Coronary artery (tissue), 2 donors: Measurements from ENCODE around the gene PLEKHA7.
"Not testable (repeated sequence)": the region's sequence is repeated elsewhere in the genome, so short reads cannot be mapped to it uniquely, and the experiment has no call there.

Experiments used
- DNase-seq: peaks from one replicate; pipeline ENCODE4 v3.0.0-alpha.2; 2017; ENCODE audit warnings: low spot score
- H3K27ac ChIP-seq, 2 donors: fragments of 200-600 bp; sonication (generic); one replicate each; pipeline ENCODE4 v1.5.1; 2016 to 2019
- H3K4me3 ChIP-seq: fragments of 200-600 bp; sonication (generic); 2 replicates; pipeline ENCODE4 v1.5.1; 2016; ENCODE audit warnings: mild to moderate bottlenecking, moderate library complexity
- TF ChIP-seq, protein P1 (sequence below): fragments of 200-600 bp; sonication (generic); IDR thresholded peaks from one replicate; pipeline ENCODE4 v1.5.1; 2019; ENCODE audit warnings: antibody characterized with exemption

The PLEKHA7 gene

DNA sequence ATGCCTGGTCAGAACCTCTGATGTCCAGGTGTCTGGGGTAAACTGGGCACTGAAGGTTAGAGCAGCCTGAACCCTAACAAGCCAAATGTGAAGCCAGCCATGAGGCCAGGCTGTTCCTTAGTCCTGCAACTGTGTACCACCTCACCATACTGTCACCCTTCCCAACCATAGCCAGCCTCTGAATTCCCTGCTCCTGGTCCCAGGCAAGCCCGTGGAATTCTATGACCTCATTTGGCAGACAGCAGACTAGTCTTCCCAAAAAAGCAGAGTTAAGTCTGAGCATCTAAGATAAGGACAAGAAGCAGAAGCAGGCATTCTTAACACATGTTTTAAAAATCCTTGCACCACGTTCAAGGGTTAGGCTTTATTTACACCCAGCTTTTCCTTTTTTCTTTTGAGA is 140.9 kb downstream of the PLEKHA7 start:
- H3K27ac ChIP-seq = no peak overlapping the region
- H3K4me3 ChIP-seq = no peak overlapping the region
- DNase-seq = no peak
- TF ChIP-seq, protein P1, sequence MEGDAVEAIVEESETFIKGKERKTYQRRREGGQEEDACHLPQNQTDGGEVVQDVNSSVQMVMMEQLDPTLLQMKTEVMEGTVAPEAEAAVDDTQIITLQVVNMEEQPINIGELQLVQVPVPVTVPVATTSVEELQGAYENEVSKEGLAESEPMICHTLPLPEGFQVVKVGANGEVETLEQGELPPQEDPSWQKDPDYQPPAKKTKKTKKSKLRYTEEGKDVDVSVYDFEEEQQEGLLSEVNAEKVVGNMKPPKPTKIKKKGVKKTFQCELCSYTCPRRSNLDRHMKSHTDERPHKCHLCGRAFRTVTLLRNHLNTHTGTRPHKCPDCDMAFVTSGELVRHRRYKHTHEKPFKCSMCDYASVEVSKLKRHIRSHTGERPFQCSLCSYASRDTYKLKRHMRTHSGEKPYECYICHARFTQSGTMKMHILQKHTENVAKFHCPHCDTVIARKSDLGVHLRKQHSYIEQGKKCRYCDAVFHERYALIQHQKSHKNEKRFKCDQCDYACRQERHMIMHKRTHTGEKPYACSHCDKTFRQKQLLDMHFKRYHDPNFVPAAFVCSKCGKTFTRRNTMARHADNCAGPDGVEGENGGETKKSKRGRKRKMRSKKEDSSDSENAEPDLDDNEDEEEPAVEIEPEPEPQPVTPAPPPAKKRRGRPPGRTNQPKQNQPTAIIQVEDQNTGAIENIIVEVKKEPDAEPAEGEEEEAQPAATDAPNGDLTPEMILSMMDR = no peak

DNA sequence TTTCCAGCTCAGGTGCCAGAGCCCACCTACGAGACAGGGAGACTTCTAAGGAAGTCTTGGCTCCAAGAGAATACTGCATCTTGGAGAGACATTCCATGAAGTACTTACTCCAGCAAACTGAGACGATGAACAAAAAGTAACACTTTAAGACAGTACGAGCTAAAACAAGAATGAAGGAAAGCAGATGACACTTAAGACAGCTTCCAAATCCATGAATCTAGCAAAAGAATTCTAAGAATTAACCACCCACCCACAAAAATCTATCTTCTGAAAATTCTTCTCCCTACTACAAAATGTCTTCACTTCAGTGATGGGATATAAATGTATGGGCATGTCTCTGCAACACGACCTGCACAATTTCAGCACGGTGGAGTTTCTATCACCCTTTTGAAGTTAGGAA is 142.8 kb downstream of the PLEKHA7 start:
- Histone ChIP-seq H3K27ac (no peak overlapping the region), H3K4me3 (no peak overlapping the region)
- TF ChIP-seq, protein P1 = no peak
- DNase-seq = no peak

DNA sequence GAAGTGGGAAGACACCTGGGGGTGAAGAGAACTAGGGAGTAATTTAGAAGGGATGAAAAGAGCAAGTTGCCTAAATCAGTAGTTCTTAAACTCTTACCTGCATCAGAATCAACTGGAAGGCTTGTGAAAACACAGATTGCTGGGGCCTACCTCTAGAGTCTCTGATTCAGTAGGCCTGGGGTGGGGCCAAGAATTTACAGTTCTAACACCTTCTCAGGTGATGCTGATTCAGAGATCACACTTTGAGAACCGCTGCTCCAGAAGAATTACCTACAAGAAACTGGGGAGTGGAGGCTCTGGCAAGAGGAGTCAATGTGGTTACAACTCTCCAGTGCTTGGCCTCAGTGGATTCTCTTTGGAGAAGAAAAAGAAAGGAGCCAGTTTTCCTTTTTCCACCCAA is 147.1 kb downstream of the PLEKHA7 start:
- TF ChIP-seq, protein P1 = no peak
- Histone ChIP-seq H3K4me3 (no peak overlapping the region), H3K27ac (no peak overlapping the region)
- DNase-seq = no peak

DNA sequence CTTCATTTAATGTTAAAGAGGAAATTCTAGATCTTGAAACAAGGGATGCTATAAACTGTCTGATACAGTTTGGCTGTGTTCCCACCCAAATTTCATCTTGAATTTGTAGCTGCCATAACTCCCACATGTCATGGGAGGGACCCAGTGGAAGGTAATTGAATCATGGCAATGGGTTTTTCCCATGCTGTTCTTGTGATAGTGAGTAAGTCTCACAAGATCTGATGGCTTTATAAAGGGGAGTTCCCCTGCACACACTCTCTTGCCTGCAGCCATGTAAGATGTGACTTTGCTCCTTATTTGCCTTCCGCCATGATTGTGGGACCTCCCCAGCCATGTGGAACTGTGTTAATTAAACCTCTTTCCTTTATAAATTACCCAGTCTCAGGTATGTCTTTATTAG is 149.8 kb downstream of the PLEKHA7 start:
- DNase-seq, H3K4me3 ChIP-seq, H3K27ac ChIP-seq: not testable (repeated sequence)

DNA sequence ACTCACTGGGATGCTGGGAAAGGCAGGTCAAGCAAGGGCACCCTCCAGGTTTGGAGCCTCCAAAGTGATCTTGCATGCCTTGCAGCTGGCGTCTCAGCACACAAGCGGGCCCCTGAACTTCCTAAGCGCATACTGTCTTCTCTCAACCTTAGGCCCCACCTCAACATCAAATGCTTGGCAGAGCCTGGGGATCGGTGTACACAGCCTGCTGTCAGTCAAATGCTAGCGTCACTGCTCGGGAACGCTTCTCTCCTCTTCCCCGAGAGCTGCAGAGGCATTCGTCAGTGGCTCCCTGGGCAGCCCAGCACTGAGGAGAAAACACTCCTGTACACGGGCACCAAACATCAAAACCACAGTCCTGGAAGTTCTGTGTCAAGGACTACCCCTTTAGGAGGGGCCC is 150.8 kb downstream of the PLEKHA7 start:
- TF ChIP-seq, protein P1 = no peak
- no peak overlapping the region for H3K4me3 ChIP-seq
- DNase-seq = no peak
- H3K27ac ChIP-seq = no peak overlapping the region

DNA sequence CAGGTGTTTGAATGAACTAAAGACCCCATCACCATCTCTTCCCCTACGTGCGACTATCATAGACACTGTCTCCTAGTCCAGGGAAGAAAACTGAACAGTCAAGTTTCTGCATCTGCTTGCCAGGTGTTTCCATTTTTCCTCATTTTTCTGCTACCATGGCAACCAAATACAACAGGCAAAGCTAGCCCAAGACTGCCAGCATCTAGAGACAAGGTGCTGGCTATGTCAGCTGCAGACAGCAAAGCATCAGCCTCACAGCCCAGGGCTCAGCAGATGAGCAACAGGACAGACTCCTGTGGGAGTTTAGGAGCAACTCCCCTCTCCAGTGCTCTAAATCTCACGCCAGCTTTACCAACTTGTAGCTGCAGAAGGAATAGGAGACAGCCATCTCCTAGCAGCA is 151.5 kb downstream of the PLEKHA7 start:
- DNase-seq = no peak
- H3K4me3 ChIP-seq = no peak overlapping the region
- H3K27ac ChIP-seq = no peak overlapping the region
- TF ChIP-seq, protein P1 = no peak

DNA sequence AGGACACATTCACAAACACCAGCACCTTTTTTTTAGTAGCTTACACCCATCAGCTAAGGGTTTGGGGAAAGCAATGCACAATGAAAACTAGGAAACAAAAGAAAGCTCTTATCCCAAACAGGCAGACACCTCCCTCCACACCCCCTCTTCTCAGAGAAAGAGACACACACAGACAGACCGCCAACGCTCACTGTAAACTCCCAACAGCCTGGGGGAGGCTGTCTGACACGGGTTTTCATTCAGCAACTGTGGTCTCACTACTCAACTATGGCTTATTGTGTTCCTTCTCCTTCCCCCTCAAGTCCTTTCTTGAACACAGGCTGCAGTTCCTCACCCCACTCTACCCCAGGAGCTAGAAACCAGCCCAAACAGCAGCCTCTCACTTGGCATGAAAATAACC is 152.4 kb downstream of the PLEKHA7 start:
- TF ChIP-seq, protein P1 = no peak
- DNase-seq = no peak
- no peak overlapping the region for H3K4me3 ChIP-seq
- no peak overlapping the region for H3K27ac ChIP-seq

DNA sequence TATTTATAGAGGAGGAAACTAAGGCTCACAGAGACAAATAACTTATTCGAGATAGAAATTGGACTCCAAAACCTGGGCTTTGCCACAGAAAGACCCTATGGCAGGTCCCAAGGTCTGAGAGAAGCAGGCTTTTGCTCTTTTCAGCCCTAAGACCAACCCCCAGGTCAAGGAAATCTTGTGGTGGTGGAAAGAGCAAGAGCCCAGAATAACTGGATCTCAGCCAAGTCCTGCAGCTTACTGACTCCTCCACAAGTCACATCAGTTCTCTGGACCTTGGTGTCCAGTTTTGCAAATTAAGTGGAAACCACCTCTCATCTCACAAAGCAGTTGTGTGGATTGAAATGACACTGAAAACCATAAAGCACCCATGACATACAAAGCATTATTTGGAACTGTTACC is 153.6 kb downstream of the PLEKHA7 start:
- TF ChIP-seq, protein P1 = no peak
- Histone ChIP-seq H3K27ac (no peak overlapping the region), H3K4me3 (no peak overlapping the region)
- DNase-seq = no peak
